HCT116 (cell line): Measurements from ENCODE around the gene SIRT6. TPM values are rescaled to one million over a fixed set of nuclear protein-coding genes. Genes with fewer than 3 reads are reported as not detected.
"Not testable (repeated sequence)": the region's sequence is repeated elsewhere in the genome, so short reads cannot be mapped to it uniquely, and the experiment has no call there.

ENCODE experiments used
- ATAC-seq: fragments of 200-7000 bp; cut with Tn5 transposase; 2 replicates; pipeline ENCODE4 v1.9.1; 2020; ENCODE audit warnings: mild to moderate bottlenecking, moderate library complexity
- BruUV-seq: library from RNA; stranded (reverse); fragments of 400-500 nt; replicated peaks from 2 replicates; lab custom pipeline; 2021; lab: Mats Ljungman, UMichigan
- CTCF ChIA-PET: fragments of 300-600 bp; sonication (Branson Sonifier 250); formaldehyde crosslinking; loops from one replicate; lab custom pipeline; 2021; ENCODE audit warnings: antibody characterized with exemption; lab: Charles Lee
- POLR2A ChIA-PET: fragments of 300-600, 350-600 bp; sonication (Branson Sonifier 250); formaldehyde crosslinking; loops from one replicate; lab custom pipeline; 2021; ENCODE audit warnings: antibody characterized with exemption; lab: Charles Lee
- RAD21 ChIA-PET, 2 experiments: fragments of 300-600 bp; sonication (Branson Sonifier 250); formaldehyde crosslinking; loops; one replicate each; lab custom pipeline; 2023; ENCODE audit warnings: low total read pairs in 2 of 2; ENCODE audit not compliant: uncharacterized antibody in 2 of 2, unreplicated experiment in 2 of 2, low non-redundant PET in 1 of 2; lab: Charles Lee
- DNase-seq: peaks from one replicate; pipeline ENCODE4 v3.0.0-alpha.2; 2010; ENCODE audit warnings: low read depth, low spot score
- H2AFZ ChIP-seq: fragments of 200-600 bp; shearing (Covaris generic), sonication (generic); 2 replicates; pipeline ENCODE4 v1.6.1; 2017; ENCODE audit warnings: low read depth, mixed run types, mixed read lengths, antibody characterized with exemption, low read length; ENCODE audit not compliant: poor library complexity, severe bottlenecking
- H3K27ac ChIP-seq: 2 replicates; pipeline ENCODE4 v1.5.1; 2012; ENCODE audit warnings: low read depth, low read length
- H3K27me3 ChIP-seq: fragments of 200-600 bp; sonication (generic); 2 replicates; pipeline ENCODE4 v1.6.1; 2016; ENCODE audit warnings: mixed run types, low read length, mixed read lengths; ENCODE audit not compliant: insufficient read depth
- H3K36me3 ChIP-seq, 2 experiments: fragments of 200-500 bp in 1 of 2; fragments of 200-600 bp in 1 of 2; sonication (Bioruptor generic) in 1 of 2; sonication (generic) in 1 of 2; 2 replicates each; pipeline versions ENCODE4 v1.5.1 to v1.6.1; 2014 to 2016; ENCODE audit warnings: low read length in 2 of 2, inconsistent platforms in 1 of 2, mixed read lengths in 1 of 2, mixed run types in 1 of 2; ENCODE audit not compliant: insufficient read depth in 2 of 2, control insufficient read depth in 1 of 2
- H3K4me1 ChIP-seq, 2 experiments: fragments of 200-600 bp in 1 of 2; sonication (generic) in 1 of 2; 2 replicates each; pipeline versions ENCODE4 v1.5.1 to v1.6.1; 2012 to 2017; ENCODE audit warnings: low read length in 2 of 2, inconsistent platforms in 1 of 2, mild to moderate bottlenecking in 1 of 2, mixed read lengths in 1 of 2, mixed run types in 1 of 2, moderate library complexity in 1 of 2; ENCODE audit not compliant: insufficient read depth in 2 of 2, control insufficient read depth in 1 of 2
- H3K4me2 ChIP-seq: fragments of 200-600 bp; sonication (generic); 2 replicates; pipeline ENCODE4 v1.6.1; 2017; ENCODE audit warnings: mixed run types, low read length, mixed read lengths
- H3K4me3 ChIP-seq, 2 experiments: fragments of 200-600 bp in 1 of 2; sonication (generic) in 1 of 2; replicated peaks in 1 of 2; 2 replicates each; pipeline ENCODE4 v1.5.1; 2011 to 2016; ENCODE audit warnings: low read length in 2 of 2, control low read depth in 1 of 2, low read depth in 1 of 2, mild to moderate bottlenecking in 1 of 2, mixed read lengths in 1 of 2, mixed run types in 1 of 2
- H3K79me2 ChIP-seq: fragments of 200-600 bp; sonication (generic); 2 replicates; pipeline ENCODE4 v1.6.1; 2017; ENCODE audit warnings: mild to moderate bottlenecking, mixed run types, low read length, moderate library complexity, mixed read lengths; ENCODE audit not compliant: insufficient read depth
- H3K9ac ChIP-seq: fragments of 200-600 bp; sonication (generic); 2 replicates; pipeline ENCODE4 v1.6.1; 2016; ENCODE audit warnings: low read length, mixed read lengths
- H3K9me2 ChIP-seq: fragments of 200-600 bp; sonication (generic), shearing (Covaris generic); 2 replicates; pipeline ENCODE4 v1.6.1; 2017; ENCODE audit warnings: mixed run types, mild to moderate bottlenecking, moderate library complexity; ENCODE audit not compliant: insufficient read depth
- H3K9me3 ChIP-seq, 2 experiments: fragments of 200-500 bp in 1 of 2; fragments of 200-600 bp in 1 of 2; sonication (Bioruptor generic) in 1 of 2; sonication (generic) in 1 of 2; 2 replicates each; pipeline ENCODE4 v1.6.1; 2014 to 2017; ENCODE audit warnings: low read length in 2 of 2, mixed read lengths in 2 of 2, inconsistent platforms in 1 of 2, low read depth in 1 of 2, mild to moderate bottlenecking in 1 of 2, mixed run types in 1 of 2, moderate library complexity in 1 of 2; ENCODE audit not compliant: control insufficient read depth in 1 of 2, insufficient read depth in 1 of 2
- H4K20me1 ChIP-seq: fragments of 200-600 bp; sonication (generic), shearing (Covaris generic); 2 replicates; pipeline ENCODE4 v1.6.1; 2017; ENCODE audit warnings: mixed run types, mild to moderate bottlenecking, moderate library complexity; ENCODE audit not compliant: insufficient read depth
- CBX3 ChIP-seq: IDR thresholded peaks from 2 replicates; pipeline ENCODE4 v1.6.1; 2012; ENCODE audit warnings: low read depth
- EGR1 ChIP-seq: IDR thresholded peaks from 2 replicates; pipeline ENCODE4 v1.6.1; 2012; ENCODE audit warnings: low read depth
- EZH2phosphoT487 ChIP-seq: fragments of 200-600 bp; IDR thresholded peaks from 2 replicates; pipeline ENCODE4 v1.6.1; 2018; ENCODE audit warnings: antibody characterized with exemption, borderline replicate concordance
- FOSL1 ChIP-seq: IDR thresholded peaks from 2 replicates; pipeline ENCODE4 v1.6.1; 2012; ENCODE audit warnings: low read depth
- POLR2A ChIP-seq: IDR thresholded peaks from 2 replicates; pipeline ENCODE4 v1.7.0; 2011; ENCODE audit warnings: borderline replicate concordance; ENCODE audit not compliant: insufficient read depth, insufficient read length; ENCODE audit errors: extremely low read depth
- POLR2AphosphoS5 ChIP-seq: IDR thresholded peaks from 2 replicates; pipeline ENCODE4 v1.6.1; 2011; ENCODE audit warnings: mild to moderate bottlenecking, low read depth, low read length, moderate library complexity
- RAD21 ChIP-seq: IDR thresholded peaks from 2 replicates; pipeline ENCODE4 v1.6.1; 2012; ENCODE audit warnings: low read depth, mild to moderate bottlenecking
- SP1 ChIP-seq: IDR thresholded peaks from 2 replicates; pipeline ENCODE4 v1.6.1; 2012; ENCODE audit warnings: low read depth
- SRF ChIP-seq: IDR thresholded peaks from 2 replicates; pipeline ENCODE4 v1.6.1; 2012; ENCODE audit warnings: low read depth
- TCF7L2 ChIP-seq: IDR thresholded peaks from 2 replicates; pipeline ENCODE4 v1.7.0; 2011; ENCODE audit warnings: borderline replicate concordance, inconsistent platforms; ENCODE audit not compliant: insufficient read depth, insufficient read length; ENCODE audit errors: extremely low read depth
- ZFX ChIP-seq: fragments of 450-650 bp; IDR thresholded peaks from 2 replicates; pipeline ENCODE4 v1.6.1; 2017
- ZNF274 ChIP-seq: fragments of 200-500 bp; sonication (Bioruptor generic); IDR thresholded peaks from 2 replicates; pipeline ENCODE4 v1.6.1; 2014; ENCODE audit warnings: mild to moderate bottlenecking, low read depth, low read length, inconsistent platforms
- intact Hi-C: fragments of 100-400 bp; cut with micrococcal nuclease; formaldehyde crosslinking; loops from 2 replicates; pipeline ENCODE4 v1.10.0; 2022
- total RNA-seq: library from RNA; stranded (reverse); gene quantifications from one replicate; pipeline ENCODE4 v1.2.1, GENCODE V29; 2021; ENCODE audit not compliant: unreplicated experiment
- TF ChIP-seq, protein P1 (sequence below): IDR thresholded peaks from 2 replicates; pipeline ENCODE4 v1.6.1; 2012
- TF ChIP-seq, protein P2 (sequence below): IDR thresholded peaks from 2 replicates; pipeline ENCODE4 v1.6.1; 2012; ENCODE audit warnings: low read depth
- TF ChIP-seq, protein P3 (sequence below): IDR thresholded peaks from 2 replicates; pipeline ENCODE4 v1.6.1; 2012
- TF ChIP-seq, protein P4 (sequence below): IDR thresholded peaks from 2 replicates; pipeline ENCODE4 v1.6.1; 2011; ENCODE audit warnings: mild to moderate bottlenecking, low read length, moderate library complexity; ENCODE audit not compliant: insufficient replicate concordance; ENCODE audit errors: extremely low read depth

Gene SIRT6
- total RNA-seq, 1 experiment from 2014 or later, result 36.3 TPM

DNA sequence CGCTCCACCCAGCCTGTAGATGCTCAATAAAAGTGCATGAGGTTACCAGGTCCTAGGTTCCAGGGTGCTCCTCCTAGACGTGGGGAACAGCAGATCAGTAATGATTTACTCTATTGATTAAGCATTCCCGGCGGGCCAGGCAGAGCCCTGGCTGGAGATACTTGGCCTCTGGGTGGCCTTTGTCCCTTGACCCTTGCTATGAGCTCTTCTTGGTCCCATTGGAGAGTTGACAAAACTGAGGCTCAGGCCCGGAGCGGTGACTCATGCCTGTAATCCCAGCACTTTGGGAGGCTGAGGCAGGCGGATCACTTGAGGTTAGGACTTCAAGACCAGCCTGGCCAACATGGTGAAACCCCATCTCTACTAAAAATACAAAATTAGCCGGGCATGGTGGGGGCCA is 24.4 kb downstream of the SIRT6 start:
- CTCF ChIA-PET, result interaction anchor here (0.6 to 2.1 kb wide), 2 partner anchors 8 to 18 kb away, joined by 3 to 9 read pairs; no protein-coding TSS in a partner anchor

DNA sequence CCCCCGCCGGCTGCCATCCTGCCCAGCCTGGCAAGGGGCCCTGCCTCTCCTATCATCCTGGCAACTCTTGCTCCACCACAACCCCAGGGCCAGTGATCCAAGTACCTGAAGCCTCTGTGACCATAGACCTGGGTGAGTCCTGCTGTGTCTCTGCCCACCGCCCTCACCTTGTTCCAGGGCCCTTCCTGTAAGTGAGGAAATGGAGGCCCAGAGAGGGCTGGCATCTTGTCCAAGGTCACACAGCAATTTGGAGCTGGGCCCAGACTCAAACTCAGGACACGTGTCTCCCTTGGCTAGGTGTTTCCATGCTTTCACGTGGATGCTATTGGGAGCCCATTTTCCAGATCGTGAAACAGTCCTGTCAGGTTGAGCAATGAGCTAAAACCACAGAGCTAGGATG is 25.2 kb downstream of the SIRT6 start:
- CTCF ChIA-PET, result interaction anchor here (0.6 to 2.1 kb wide), 2 partner anchors 9 to 17 kb away, joined by 3 to 9 read pairs; no protein-coding TSS in a partner anchor
- POLR2A ChIA-PET, result no interaction called here
- TF ChIP-seq, protein P1, sequence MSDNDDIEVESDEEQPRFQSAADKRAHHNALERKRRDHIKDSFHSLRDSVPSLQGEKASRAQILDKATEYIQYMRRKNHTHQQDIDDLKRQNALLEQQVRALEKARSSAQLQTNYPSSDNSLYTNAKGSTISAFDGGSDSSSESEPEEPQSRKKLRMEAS, result no peak
- TF ChIP-seq SP1, result no peak
- no peak for TF ChIP-seq POLR2AphosphoS5
- no peak for TF ChIP-seq POLR2A
- TF ChIP-seq RAD21, result no peak
- no peak for TF ChIP-seq CBX3
- TF ChIP-seq, protein P2, sequence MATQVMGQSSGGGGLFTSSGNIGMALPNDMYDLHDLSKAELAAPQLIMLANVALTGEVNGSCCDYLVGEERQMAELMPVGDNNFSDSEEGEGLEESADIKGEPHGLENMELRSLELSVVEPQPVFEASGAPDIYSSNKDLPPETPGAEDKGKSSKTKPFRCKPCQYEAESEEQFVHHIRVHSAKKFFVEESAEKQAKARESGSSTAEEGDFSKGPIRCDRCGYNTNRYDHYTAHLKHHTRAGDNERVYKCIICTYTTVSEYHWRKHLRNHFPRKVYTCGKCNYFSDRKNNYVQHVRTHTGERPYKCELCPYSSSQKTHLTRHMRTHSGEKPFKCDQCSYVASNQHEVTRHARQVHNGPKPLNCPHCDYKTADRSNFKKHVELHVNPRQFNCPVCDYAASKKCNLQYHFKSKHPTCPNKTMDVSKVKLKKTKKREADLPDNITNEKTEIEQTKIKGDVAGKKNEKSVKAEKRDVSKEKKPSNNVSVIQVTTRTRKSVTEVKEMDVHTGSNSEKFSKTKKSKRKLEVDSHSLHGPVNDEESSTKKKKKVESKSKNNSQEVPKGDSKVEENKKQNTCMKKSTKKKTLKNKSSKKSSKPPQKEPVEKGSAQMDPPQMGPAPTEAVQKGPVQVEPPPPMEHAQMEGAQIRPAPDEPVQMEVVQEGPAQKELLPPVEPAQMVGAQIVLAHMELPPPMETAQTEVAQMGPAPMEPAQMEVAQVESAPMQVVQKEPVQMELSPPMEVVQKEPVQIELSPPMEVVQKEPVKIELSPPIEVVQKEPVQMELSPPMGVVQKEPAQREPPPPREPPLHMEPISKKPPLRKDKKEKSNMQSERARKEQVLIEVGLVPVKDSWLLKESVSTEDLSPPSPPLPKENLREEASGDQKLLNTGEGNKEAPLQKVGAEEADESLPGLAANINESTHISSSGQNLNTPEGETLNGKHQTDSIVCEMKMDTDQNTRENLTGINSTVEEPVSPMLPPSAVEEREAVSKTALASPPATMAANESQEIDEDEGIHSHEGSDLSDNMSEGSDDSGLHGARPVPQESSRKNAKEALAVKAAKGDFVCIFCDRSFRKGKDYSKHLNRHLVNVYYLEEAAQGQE, result no peak
- TF ChIP-seq EZH2phosphoT487, result no peak
- no peak for TF ChIP-seq ZNF274
- TF ChIP-seq SRF, result no peak
- TF ChIP-seq, protein P3, sequence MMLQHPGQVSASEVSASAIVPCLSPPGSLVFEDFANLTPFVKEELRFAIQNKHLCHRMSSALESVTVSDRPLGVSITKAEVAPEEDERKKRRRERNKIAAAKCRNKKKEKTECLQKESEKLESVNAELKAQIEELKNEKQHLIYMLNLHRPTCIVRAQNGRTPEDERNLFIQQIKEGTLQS, result no peak
- no peak for TF ChIP-seq TCF7L2
- TF ChIP-seq, protein P4, sequence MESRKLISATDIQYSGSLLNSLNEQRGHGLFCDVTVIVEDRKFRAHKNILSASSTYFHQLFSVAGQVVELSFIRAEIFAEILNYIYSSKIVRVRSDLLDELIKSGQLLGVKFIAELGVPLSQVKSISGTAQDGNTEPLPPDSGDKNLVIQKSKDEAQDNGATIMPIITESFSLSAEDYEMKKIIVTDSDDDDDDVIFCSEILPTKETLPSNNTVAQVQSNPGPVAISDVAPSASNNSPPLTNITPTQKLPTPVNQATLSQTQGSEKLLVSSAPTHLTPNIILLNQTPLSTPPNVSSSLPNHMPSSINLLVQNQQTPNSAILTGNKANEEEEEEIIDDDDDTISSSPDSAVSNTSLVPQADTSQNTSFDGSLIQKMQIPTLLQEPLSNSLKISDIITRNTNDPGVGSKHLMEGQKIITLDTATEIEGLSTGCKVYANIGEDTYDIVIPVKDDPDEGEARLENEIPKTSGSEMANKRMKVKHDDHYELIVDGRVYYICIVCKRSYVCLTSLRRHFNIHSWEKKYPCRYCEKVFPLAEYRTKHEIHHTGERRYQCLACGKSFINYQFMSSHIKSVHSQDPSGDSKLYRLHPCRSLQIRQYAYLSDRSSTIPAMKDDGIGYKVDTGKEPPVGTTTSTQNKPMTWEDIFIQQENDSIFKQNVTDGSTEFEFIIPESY, result no peak
- no peak for TF ChIP-seq ZFX
- no peak for TF ChIP-seq FOSL1
- no peak for TF ChIP-seq EGR1

More for the DNA sequence above, 24.4 kb downstream of the SIRT6 start:
- H3K27me3 ChIP-seq, H3K36me3 ChIP-seq, BruUV-seq, H3K27ac ChIP-seq, H3K4me3 ChIP-seq, RAD21 ChIA-PET, H3K79me2 ChIP-seq, H4K20me1 ChIP-seq, DNase-seq, H2AFZ ChIP-seq, H3K4me2 ChIP-seq, ATAC-seq, POLR2A ChIA-PET, H3K9ac ChIP-seq, intact Hi-C loops, H3K9me2 ChIP-seq, H3K9me3 ChIP-seq: not testable (repeated sequence)
- peaks cover 0 to 13% of the 10 kb centered on the region in 2 experiments; a peak in 2 of 4 replicates for H3K4me1 ChIP-seq

More for the DNA sequence above, 25.2 kb downstream of the SIRT6 start:
- H3K27me3 ChIP-seq, result no peaks in the 10 kb centered on the region
- ATAC-seq, result no peak
- H3K79me2 ChIP-seq, result no peaks in the 10 kb centered on the region
- no peaks in the 10 kb centered on the region for H4K20me1 ChIP-seq
- no peaks in the 10 kb centered on the region for H3K36me3 ChIP-seq
- no TSS peak for BruUV-seq
- no peak for DNase-seq
- no peak overlapping the region for H3K4me3 ChIP-seq
- peaks cover 0 to 13% of the 10 kb centered on the region in 2 experiments; a peak in 2 of 4 replicates for H3K4me1 ChIP-seq
- no peak overlapping the region for H3K27ac ChIP-seq
- no peak overlapping the region for H2AFZ ChIP-seq
- no peak overlapping the region for H3K4me2 ChIP-seq
- H3K9me3 ChIP-seq, result no peaks in the 10 kb centered on the region
- RAD21 ChIA-PET, result no interaction called here
- no peak overlapping the region for H3K9ac ChIP-seq
- no peaks in the 10 kb centered on the region for H3K9me2 ChIP-seq
- intact Hi-C loops, result no loop called here
